Muscle of arm (tissue), 12 donors: Measurements from ENCODE around the gene WDR27. TPM values are rescaled to one million over a fixed set of nuclear protein-coding genes. Genes with fewer than 3 reads are reported as not detected.
"Not testable (repeated sequence)": the region's sequence is repeated elsewhere in the genome, so short reads cannot be mapped to it uniquely, and the experiment has no call there.

ENCODE experiments used
- DNase-seq: peaks from one replicate; pipeline ENCODE4 v3.0.0-alpha.2; 2013
- polyA plus RNA-seq, 12 donors: library from polyadenylated mRNA; unstranded; fragments of 120-200 nt; gene quantifications; one replicate each; pipeline ENCODE4 v1.2.1, GENCODE V29; 2013; ENCODE audit not compliant: insufficient read length in 12 of 12

The WDR27 gene
- polyA plus RNA-seq, 12 donors, result 17.8 to 60.4 (median 35.3) TPM; not detected in 1

- DNase-seq, result no peak
These were observed 36.5 kb downstream of the WDR27 start for GRCh38 chr6:169665289-169665688.

GRCh38 chr6:169664227-169664626, 37.6 kb downstream of the WDR27 start:
- DNase-seq, result no peak

- no peak for DNase-seq
These were observed 38.4 kb downstream of the WDR27 start for GRCh38 chr6:169663468-169663867.

GRCh38 chr6:169661391-169661756, 40.5 kb downstream of the WDR27 start:
- DNase-seq, result no peak

GRCh38 chr6:169660751-169661390, 41.0 kb downstream of the WDR27 start:
- DNase-seq, result no peak

- no peak for DNase-seq
These were observed 41.8 kb downstream of the WDR27 start for GRCh38 chr6:169659820-169660610.

- DNase-seq, result no peak
These were observed 44.6 kb downstream of the WDR27 start for GRCh38 chr6:169657284-169657610.

- no peak for DNase-seq
These were observed 45.1 kb downstream of the WDR27 start for GRCh38 chr6:169656546-169657283.

- peak; percentile 81 for DNase-seq
These were observed 47.0 kb downstream of the WDR27 start for GRCh38 chr6:169654598-169655391.

GRCh38 chr6:169653691-169654090, 48.1 kb downstream of the WDR27 start:
- no peak for DNase-seq

GRCh38 chr6:169652896-169653295, 48.9 kb downstream of the WDR27 start:
- no peak for DNase-seq

- DNase-seq, result no peak
These were observed 50.3 kb downstream of the WDR27 start for GRCh38 chr6:169651498-169651897.

- no peak for DNase-seq
These were observed 50.9 kb downstream of the WDR27 start for GRCh38 chr6:169650959-169651292.

- DNase-seq, result no peak
These were observed 51.4 kb downstream of the WDR27 start for GRCh38 chr6:169650241-169650958.

GRCh38 chr6:169648617-169649016, 53.2 kb downstream of the WDR27 start:
- DNase-seq, result no peak

- DNase-seq, result no peak
These were observed 53.7 kb downstream of the WDR27 start for GRCh38 chr6:169648092-169648491.

- DNase-seq, result no peak
These were observed 54.2 kb downstream of the WDR27 start for GRCh38 chr6:169647637-169648036.

GRCh38 chr6:169646906-169647567, 54.8 kb downstream of the WDR27 start:
- DNase-seq, result no peak

- not testable (repeated sequence) for DNase-seq
These were observed 56.4 kb downstream of the WDR27 start for GRCh38 chr6:169645459-169645858.

- no peak for DNase-seq
These were observed 58.3 kb downstream of the WDR27 start for GRCh38 chr6:169643521-169643920.

GRCh38 chr6:169642455-169642854, 59.4 kb downstream of the WDR27 start:
- no peak for DNase-seq
